H9 (cell line): ENCODE data around the gene ZDHHC1. TPM values are rescaled to one million over a fixed set of nuclear protein-coding genes. Genes with fewer than 3 reads are reported as not detected.

ENCODE experiments used
- DNase-seq: peaks from one replicate; pipeline ENCODE4 v3.0.0-alpha.2; 2017
- H2AFZ ChIP-seq: one replicate; pipeline ENCODE4 v1.6.1; 2013; ENCODE audit warnings: mild to moderate bottlenecking, low read length, control low read depth, moderate library complexity
- H2AK5ac ChIP-seq: 2 replicates; pipeline ENCODE4 v1.6.1; 2013; ENCODE audit warnings: low read length, control low read depth, mixed read lengths; ENCODE audit not compliant: insufficient read length
- H2BK120ac ChIP-seq: one replicate; pipeline ENCODE4 v1.6.1; 2013; ENCODE audit warnings: low read depth, mild to moderate bottlenecking, low read length, control low read depth, inconsistent platforms; ENCODE audit not compliant: poor library complexity, severe bottlenecking
- H2BK12ac ChIP-seq: 2 replicates; pipeline ENCODE4 v1.6.1; 2013; ENCODE audit warnings: low read length, control low read depth, mixed read lengths, low read depth; ENCODE audit not compliant: insufficient read length
- H2BK15ac ChIP-seq: 2 replicates; pipeline ENCODE4 v1.6.1; 2013; ENCODE audit warnings: low read depth, low read length, control low read depth
- H2BK20ac ChIP-seq: one replicate; pipeline ENCODE4 v1.6.1; 2013; ENCODE audit warnings: low read depth, mild to moderate bottlenecking, low read length, control low read depth, inconsistent platforms; ENCODE audit not compliant: poor library complexity, severe bottlenecking
- H2BK5ac ChIP-seq: 2 replicates; pipeline ENCODE4 v1.6.1; 2013; ENCODE audit warnings: low read length, control low read depth, mixed read lengths; ENCODE audit not compliant: insufficient read length
- H3K14ac ChIP-seq: 2 replicates; pipeline ENCODE4 v1.6.1; 2013; ENCODE audit warnings: low read length, control low read depth; ENCODE audit not compliant: insufficient read depth
- H3K18ac ChIP-seq: 2 replicates; pipeline ENCODE4 v1.6.1; 2013; ENCODE audit warnings: low read depth, mild to moderate bottlenecking, mixed read lengths, low read length, control low read depth; ENCODE audit not compliant: insufficient read length
- H3K23ac ChIP-seq: 2 replicates; pipeline ENCODE4 v1.6.1; 2013; ENCODE audit warnings: low read length, control low read depth, mixed read lengths, low read depth; ENCODE audit not compliant: insufficient read length
- H3K23me2 ChIP-seq: 2 replicates; pipeline ENCODE4 v1.6.1; 2013; ENCODE audit warnings: low read depth, mild to moderate bottlenecking, mixed read lengths, low read length, control low read depth; ENCODE audit not compliant: insufficient read length, poor library complexity, severe bottlenecking
- H3K27ac ChIP-seq: 2 replicates; pipeline ENCODE4 v1.5.1; 2013; ENCODE audit warnings: low read length, control low read depth, mixed read lengths, low read depth; ENCODE audit not compliant: insufficient read length
- H3K27me3 ChIP-seq: 2 replicates; pipeline ENCODE4 v1.6.1; 2013; ENCODE audit warnings: low read length, control low read depth, inconsistent platforms; ENCODE audit not compliant: insufficient read depth
- H3K4ac ChIP-seq: 2 replicates; pipeline ENCODE4 v1.6.1; 2013; ENCODE audit warnings: low read depth, mild to moderate bottlenecking, control low read depth, inconsistent platforms, low read length, moderate library complexity
- H3K4me1 ChIP-seq: 2 replicates; pipeline ENCODE4 v1.6.1; 2013; ENCODE audit warnings: low read length, control low read depth, inconsistent platforms; ENCODE audit not compliant: insufficient read depth
- H3K4me2 ChIP-seq: 2 replicates; pipeline ENCODE4 v1.6.1; 2013; ENCODE audit warnings: low read length, control low read depth, mixed read lengths; ENCODE audit not compliant: insufficient read length, insufficient read depth
- H3K56ac ChIP-seq: 2 replicates; pipeline ENCODE4 v1.6.1; 2013; ENCODE audit warnings: low read depth, mild to moderate bottlenecking, mixed read lengths, low read length, control low read depth; ENCODE audit not compliant: insufficient read length
- H3K79me1 ChIP-seq: 2 replicates; pipeline ENCODE4 v1.6.1; 2013; ENCODE audit warnings: low read depth, mild to moderate bottlenecking, moderate library complexity, low read length, control low read depth, inconsistent platforms; ENCODE audit not compliant: insufficient read depth, poor library complexity, severe bottlenecking
- H3K79me2 ChIP-seq: 2 replicates; pipeline ENCODE4 v1.6.1; 2013; ENCODE audit warnings: low read length, control low read depth, inconsistent platforms; ENCODE audit not compliant: insufficient read depth
- H3K9ac ChIP-seq: 2 replicates; pipeline ENCODE4 v1.6.1; 2013; ENCODE audit warnings: low read length, control low read depth, mixed read lengths; ENCODE audit not compliant: insufficient read length; ENCODE audit errors: extremely low read depth
- H3K9me3 ChIP-seq: one replicate; pipeline ENCODE4 v1.6.1; 2013; ENCODE audit warnings: low read depth, low read length, inconsistent platforms; ENCODE audit not compliant: control insufficient read depth
- H3T11ph ChIP-seq: one replicate; pipeline ENCODE4 v1.6.1; 2013; ENCODE audit warnings: mild to moderate bottlenecking, low read length, control low read depth, inconsistent platforms
- H4K20me1 ChIP-seq: one replicate; pipeline ENCODE4 v1.6.1; 2013; ENCODE audit not compliant: control insufficient read depth, insufficient read length, insufficient read depth
- H4K5ac ChIP-seq: 2 replicates; pipeline ENCODE4 v1.6.1; 2013; ENCODE audit warnings: low read depth, mild to moderate bottlenecking, mixed read lengths, low read length, control low read depth; ENCODE audit not compliant: insufficient read length
- H4K8ac ChIP-seq: replicated peaks from 2 replicates; pipeline ENCODE4 v1.6.1; 2013; ENCODE audit warnings: low read length, control low read depth, mixed read lengths, low read depth; ENCODE audit not compliant: insufficient read length
- H4K91ac ChIP-seq: 2 replicates; pipeline ENCODE4 v1.6.1; 2013; ENCODE audit warnings: low read depth, mild to moderate bottlenecking, moderate library complexity, mixed read lengths, low read length, control low read depth; ENCODE audit not compliant: insufficient read length
- H3K27ac Mint-ChIP-seq, 3 experiments: 2 replicates in 2 of 3; 3 replicates in 1 of 3; pipeline ENCODE4 v1.8.0; 2020 to 2021; ENCODE audit warnings: mixed read lengths in 3 of 3, mild to moderate bottlenecking in 1 of 3, moderate library complexity in 1 of 3
- H3K27me3 Mint-ChIP-seq: 2 replicates; pipeline ENCODE4 v1.8.0; 2021; ENCODE audit warnings: low read depth, mild to moderate bottlenecking, moderate library complexity, mixed read lengths
- H3K36me3 Mint-ChIP-seq, 3 experiments: 2 replicates in 2 of 3; 3 replicates in 1 of 3; pipeline ENCODE4 v1.8.0; 2020 to 2021; ENCODE audit warnings: low read depth in 3 of 3, mixed read lengths in 3 of 3; ENCODE audit not compliant: insufficient read depth in 1 of 3
- H3K4me1 Mint-ChIP-seq, 2 experiments: 2 replicates each; pipeline ENCODE4 v1.8.0; 2020; ENCODE audit warnings: mixed read lengths in 2 of 2
- H3K4me3 Mint-ChIP-seq, 2 experiments: 2 replicates in 1 of 2; 3 replicates in 1 of 2; pipeline ENCODE4 v1.8.0; 2020 to 2021; ENCODE audit warnings: mild to moderate bottlenecking in 2 of 2, mixed read lengths in 2 of 2, moderate library complexity in 1 of 2
- H3K9me3 Mint-ChIP-seq, 2 experiments: 2 replicates in 1 of 2; 3 replicates in 1 of 2; pipeline ENCODE4 v1.8.0; 2020; ENCODE audit warnings: mild to moderate bottlenecking in 2 of 2, mixed read lengths in 2 of 2, moderate library complexity in 1 of 2
- WGBS: extraction: QIAGEN DNeasy Blood & Tissue Kit; methylation state at CpG from one replicate; pipeline ENCODE4 v1.1.7; 2013; ENCODE audit warnings: missing lambda C conversion rate, low lambda C conversion rate, mixed read lengths; ENCODE audit not compliant: insufficient read length; ENCODE audit errors: extremely low coverage; 5-methylcytosine and 5-hydroxymethylcytosine counted together
- total RNA-seq: library from RNA; stranded (reverse); gene quantifications from 2 replicates; pipeline ENCODE4 v1.2.1, GENCODE V29; 2021
- TF ChIP-seq, protein P1 (sequence below): fragments of 200-600 bp; sonication (generic); conservative IDR thresholded peaks from 3 replicates; pipeline ENCODE4 v1.8.0; 2021; ENCODE audit warnings: antibody characterized with exemption, mild to moderate bottlenecking

The ZDHHC1 gene
- total RNA-seq, 1 experiment from 2014 or later, result 3.7 TPM

DNA sequence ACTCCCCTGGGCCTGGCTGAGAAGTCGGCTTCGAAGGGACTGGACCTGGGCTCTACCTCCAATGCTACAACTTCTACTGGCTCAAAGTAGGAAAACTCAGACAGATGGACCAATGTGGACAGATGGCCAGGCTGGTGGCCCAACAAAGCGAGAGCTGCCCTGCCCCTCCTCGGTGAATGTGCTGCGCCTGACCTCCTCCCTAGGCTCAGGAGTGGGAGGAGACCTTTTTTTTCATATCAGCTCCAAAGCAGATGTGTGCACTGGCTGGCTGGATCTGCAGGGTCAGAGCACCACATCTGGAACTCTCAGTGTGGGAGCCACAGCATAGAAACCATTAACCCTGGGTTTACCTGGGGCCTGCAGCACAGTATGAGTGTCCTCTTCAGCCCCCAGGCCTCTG, 43.9 kb upstream of the ZDHHC1 start:
- DNase-seq, result no peak
- no peak overlapping the region for H2BK20ac ChIP-seq
- H3K4me2 ChIP-seq, result no peak overlapping the region
- H2AK5ac ChIP-seq, result no peak overlapping the region
- H3K56ac ChIP-seq, result no peak overlapping the region
- no peak overlapping the region; the same call in 1 of the 2 replicates for H3K14ac ChIP-seq
- H4K20me1 ChIP-seq, result no peaks in the 10 kb centered on the region
- no peak overlapping the region for H3K4ac ChIP-seq
- no peaks in the 10 kb centered on the region for H3K79me2 ChIP-seq
- Mint-ChIP-seq H3K4me3 (no peak overlapping the region; a peak in 1 of 5 replicates), H3K27ac (peak overlapping the region in 1 of 3 experiments; percentile 71; a peak in 2 of 7 replicates), H3K9me3 (no peaks in the 10 kb centered on the region), H3K4me1 (peaks cover 0 to 3% of the 10 kb centered on the region in 2 experiments; a peak in 1 of 4 replicates), H3K27me3 (no peaks in the 10 kb centered on the region), H3K36me3 (no peaks in the 10 kb centered on the region)
- H4K5ac ChIP-seq, result no peak overlapping the region
- H3K9ac ChIP-seq, result no peak overlapping the region
- TF ChIP-seq, protein P1, sequence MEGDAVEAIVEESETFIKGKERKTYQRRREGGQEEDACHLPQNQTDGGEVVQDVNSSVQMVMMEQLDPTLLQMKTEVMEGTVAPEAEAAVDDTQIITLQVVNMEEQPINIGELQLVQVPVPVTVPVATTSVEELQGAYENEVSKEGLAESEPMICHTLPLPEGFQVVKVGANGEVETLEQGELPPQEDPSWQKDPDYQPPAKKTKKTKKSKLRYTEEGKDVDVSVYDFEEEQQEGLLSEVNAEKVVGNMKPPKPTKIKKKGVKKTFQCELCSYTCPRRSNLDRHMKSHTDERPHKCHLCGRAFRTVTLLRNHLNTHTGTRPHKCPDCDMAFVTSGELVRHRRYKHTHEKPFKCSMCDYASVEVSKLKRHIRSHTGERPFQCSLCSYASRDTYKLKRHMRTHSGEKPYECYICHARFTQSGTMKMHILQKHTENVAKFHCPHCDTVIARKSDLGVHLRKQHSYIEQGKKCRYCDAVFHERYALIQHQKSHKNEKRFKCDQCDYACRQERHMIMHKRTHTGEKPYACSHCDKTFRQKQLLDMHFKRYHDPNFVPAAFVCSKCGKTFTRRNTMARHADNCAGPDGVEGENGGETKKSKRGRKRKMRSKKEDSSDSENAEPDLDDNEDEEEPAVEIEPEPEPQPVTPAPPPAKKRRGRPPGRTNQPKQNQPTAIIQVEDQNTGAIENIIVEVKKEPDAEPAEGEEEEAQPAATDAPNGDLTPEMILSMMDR, result no peak
- H3K27me3 ChIP-seq, result no peaks in the 10 kb centered on the region
- no peak overlapping the region for H2BK5ac ChIP-seq
- H3K23ac ChIP-seq, result no peak overlapping the region
- H3T11ph ChIP-seq, result no peak overlapping the region
- no peak overlapping the region for H4K91ac ChIP-seq
- no peaks in the 10 kb centered on the region for H3K23me2 ChIP-seq
- H3K79me1 ChIP-seq, result no peaks in the 10 kb centered on the region
- H2BK15ac ChIP-seq, result no peak overlapping the region
- no peak overlapping the region for H2AFZ ChIP-seq
- no peaks in the 10 kb centered on the region for H3K4me1 ChIP-seq
- WGBS, result no CpG with 5 or more reads among the region's 5 CpGs
- no peak overlapping the region for H3K27ac ChIP-seq
- H2BK120ac ChIP-seq, result no peak overlapping the region
- no peak overlapping the region for H2BK12ac ChIP-seq
- no peak overlapping the region for H4K8ac ChIP-seq
- H3K9me3 ChIP-seq, result no peaks in the 10 kb centered on the region
- no peak overlapping the region for H3K18ac ChIP-seq
